CD8-positive, alpha-beta memory T cell (primary cell): ENCODE measurements around the gene HNRNPL. TPM values are rescaled to one million over a fixed set of nuclear protein-coding genes. Genes with fewer than 3 reads are reported as not detected.
"Not testable (repeated sequence)": the region's sequence is repeated elsewhere in the genome, so short reads cannot be mapped to it uniquely, and the experiment has no call there.

ENCODE experiments used
- CTCF ChIA-PET: fragments of 350-600 bp; sonication (Branson Sonifier 250); formaldehyde crosslinking; loops from one replicate; lab custom pipeline; 2021; ENCODE audit warnings: antibody characterized with exemption; lab: Charles Lee
- POLR2A ChIA-PET: fragments of 350-600 bp; sonication (Branson Sonifier 250); formaldehyde crosslinking; loops from one replicate; lab custom pipeline; 2021; ENCODE audit warnings: antibody characterized with exemption; lab: Charles Lee
- DNase-seq, 5 donors: peaks; one replicate each; pipeline versions ENCODE4 v3.0.0 to v3.0.0-alpha.2; 2020 to 2022; ENCODE audit warnings: mixed read lengths in 1 of 5
- H3K27ac ChIP-seq: one replicate; pipeline ENCODE4 v1.7.0; 2013; ENCODE audit warnings: low read depth, mild to moderate bottlenecking, low read length, moderate library complexity
- H3K27me3 ChIP-seq: 2 replicates; pipeline ENCODE4 v1.7.0; 2013; ENCODE audit warnings: low read length, mild to moderate bottlenecking; ENCODE audit not compliant: insufficient read depth, poor library complexity, severe bottlenecking
- H3K36me3 ChIP-seq: 2 replicates; pipeline ENCODE4 v1.7.0; 2013; ENCODE audit warnings: mild to moderate bottlenecking, low read length, moderate library complexity; ENCODE audit not compliant: insufficient read depth
- H3K4me1 ChIP-seq: 2 replicates; pipeline ENCODE4 v1.7.0; 2013; ENCODE audit warnings: mild to moderate bottlenecking, low read length, moderate library complexity; ENCODE audit not compliant: insufficient read depth
- H3K4me3 ChIP-seq: 2 replicates; pipeline ENCODE4 v1.7.0; 2013; ENCODE audit warnings: mild to moderate bottlenecking, low read length
- H3K9me3 ChIP-seq: 2 replicates; pipeline ENCODE4 v1.7.0; 2013; ENCODE audit warnings: mild to moderate bottlenecking, low read length
- H3K27ac Mint-ChIP-seq, 8 donors: one replicate each; pipeline ENCODE4 v1.8.0; 2020 to 2021; ENCODE audit warnings: mixed read lengths in 8 of 8, mild to moderate bottlenecking in 6 of 8, inconsistent platforms in 3 of 8, moderate library complexity in 3 of 8
- H3K27me3 Mint-ChIP-seq, 2 donors: one replicate each; pipeline ENCODE4 v1.8.0; 2020 to 2021; ENCODE audit warnings: mixed read lengths in 2 of 2, mild to moderate bottlenecking in 1 of 2, moderate library complexity in 1 of 2
- H3K36me3 Mint-ChIP-seq, 3 donors: one replicate each; pipeline ENCODE4 v1.8.0; 2020 to 2021; ENCODE audit warnings: mixed read lengths in 3 of 3, inconsistent platforms in 1 of 3, mild to moderate bottlenecking in 1 of 3
- H3K4me1 Mint-ChIP-seq, 3 donors: one replicate each; pipeline ENCODE4 v1.8.0; 2020 to 2021; ENCODE audit warnings: mixed read lengths in 3 of 3, inconsistent platforms in 1 of 3, mild to moderate bottlenecking in 1 of 3
- H3K4me3 Mint-ChIP-seq, 7 donors: one replicate each; pipeline ENCODE4 v1.8.0; 2020 to 2021; ENCODE audit warnings: mixed read lengths in 7 of 7, mild to moderate bottlenecking in 6 of 7, moderate library complexity in 4 of 7, inconsistent platforms in 2 of 7
- H3K9me3 Mint-ChIP-seq, 5 donors: one replicate each; pipeline ENCODE4 v1.8.0; 2020 to 2022; ENCODE audit warnings: mixed read lengths in 5 of 5, mild to moderate bottlenecking in 3 of 5, moderate library complexity in 2 of 5, inconsistent platforms in 1 of 5
- polyA plus RNA-seq: library from polyadenylated mRNA; unstranded; fragments of 300-500 nt; fragmentation: Illumina TruSeq; gene quantifications from one replicate; pipeline ENCODE4 v1.2.3, GENCODE V29; 2021
- total RNA-seq, 2 experiments: library from RNA; stranded (reverse); gene quantifications; one replicate each; pipeline ENCODE4 v1.2.3, GENCODE V29; 2021

Gene HNRNPL
- total and polyA plus RNA-seq, 3 experiments from 2014 or later: 73.4 to 679 (median 656) TPM

- ChIA-PET POLR2A (interaction anchor here (0.6 to 0.7 kb wide), 2 partner anchors 73 to 1348 kb away, joined by 3 to 5 read pairs; no protein-coding TSS in a partner anchor), CTCF (interaction anchor here (0.7 to 2.4 kb wide), 6 partner anchors 12 to 197 kb away, joined by 3 to 10 read pairs (median 4); no protein-coding TSS in a partner anchor)
- DNase-seq: no peak
- Histone ChIP-seq H3K9me3 (no peaks in the 10 kb centered on the region), H3K27me3 (no peaks in the 10 kb centered on the region), H3K36me3 (no peaks in the 10 kb centered on the region), H3K4me1 (peaks cover 21% of the 10 kb centered on the region), H3K27ac (no peak overlapping the region), H3K4me3 (no peak overlapping the region)
- H3K4me1 Mint-ChIP-seq: peaks cover 26 to 34% (median 27%) of the 10 kb centered on the region in 3 donors
- H3K27ac Mint-ChIP-seq: peak overlapping the region in 7 of 8 donors; percentile 76 to 99 (median 91)
- peaks cover 0 to 2% (median 0%) of the 10 kb centered on the region in 5 donors for H3K9me3 Mint-ChIP-seq
- peaks cover 0 to 2% (median 0%) of the 10 kb centered on the region in 3 donors for H3K36me3 Mint-ChIP-seq
- peaks cover 0 to 4% of the 10 kb centered on the region in 2 donors for H3K27me3 Mint-ChIP-seq
- peak overlapping the region in 6 of 7 donors; percentile 37 to 69 (median 60) for H3K4me3 Mint-ChIP-seq
Observed at GRCh38 chr19:38856813-38857212, 7.0 kb upstream of the HNRNPL start.

DNA sequence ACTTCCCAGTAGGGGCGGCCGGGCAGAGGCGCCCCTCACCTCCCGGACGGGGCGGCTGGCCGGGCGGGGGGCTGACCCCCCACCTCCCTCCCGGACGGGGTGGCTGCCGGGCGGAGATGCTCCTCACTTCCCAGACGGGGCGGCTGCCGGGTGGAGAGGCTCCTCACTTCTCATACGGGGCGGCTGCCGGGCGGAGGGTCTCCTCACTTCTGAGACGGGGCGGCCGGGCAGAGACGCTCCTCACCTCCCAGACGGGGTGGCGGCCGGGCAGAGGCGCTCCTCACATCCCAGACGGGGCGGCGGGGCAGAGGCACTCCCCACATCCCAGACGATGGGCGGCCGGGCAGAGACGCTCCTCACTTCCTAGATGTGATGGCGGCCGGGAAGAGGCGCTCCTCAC is 6.0 kb upstream of the HNRNPL start:
- H3K27ac ChIP-seq, POLR2A ChIA-PET, H3K9me3 ChIP-seq, H3K4me3 Mint-ChIP-seq, H3K9me3 Mint-ChIP-seq, CTCF ChIA-PET, H3K27me3 ChIP-seq, H3K36me3 ChIP-seq, DNase-seq, H3K27ac Mint-ChIP-seq, H3K27me3 Mint-ChIP-seq, H3K4me3 ChIP-seq: not testable (repeated sequence)
- Mint-ChIP-seq H3K4me1 (peaks cover 33 to 42% (median 38%) of the 10 kb centered on the region in 3 donors), H3K36me3 (peaks cover 0 to 11% (median 0%) of the 10 kb centered on the region in 3 donors)
- peaks cover 30% of the 10 kb centered on the region for H3K4me1 ChIP-seq

DNA sequence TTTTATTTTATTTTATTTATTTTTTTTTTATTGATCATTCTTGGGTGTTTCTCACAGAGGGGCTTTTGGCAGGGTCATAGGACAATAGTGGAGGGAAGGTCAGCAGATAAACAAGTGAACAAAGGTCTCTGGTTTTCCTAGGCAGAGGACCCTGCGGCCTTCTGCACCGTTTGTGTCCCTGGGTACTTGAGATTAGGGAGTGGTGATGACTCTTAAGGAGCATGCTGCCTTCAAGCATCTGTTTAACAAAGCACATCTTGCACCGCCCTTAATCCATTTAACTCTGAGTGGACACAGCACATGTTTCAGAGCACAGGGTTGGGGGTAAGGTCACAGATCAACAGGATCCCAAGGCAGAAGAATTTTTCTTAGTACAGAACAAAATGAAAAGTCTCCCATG is 5.2 kb upstream of the HNRNPL start:
- H3K9me3 ChIP-seq, DNase-seq, H3K27me3 ChIP-seq, H3K27me3 Mint-ChIP-seq, POLR2A ChIA-PET, H3K4me3 ChIP-seq, H3K27ac ChIP-seq, H3K36me3 ChIP-seq, CTCF ChIA-PET, H3K9me3 Mint-ChIP-seq: not testable (repeated sequence)
- peak overlapping the region in 2 of 7 donors; percentile 38 to 49 for H3K4me3 Mint-ChIP-seq
- peaks cover 31% of the 10 kb centered on the region for H3K4me1 ChIP-seq
- H3K4me1 Mint-ChIP-seq: peaks cover 35 to 44% (median 40%) of the 10 kb centered on the region in 3 donors
- H3K27ac Mint-ChIP-seq: peak overlapping the region in 1 of 8 donors; percentile 51
- peaks cover 0 to 13% (median 0%) of the 10 kb centered on the region in 3 donors for H3K36me3 Mint-ChIP-seq

DNA sequence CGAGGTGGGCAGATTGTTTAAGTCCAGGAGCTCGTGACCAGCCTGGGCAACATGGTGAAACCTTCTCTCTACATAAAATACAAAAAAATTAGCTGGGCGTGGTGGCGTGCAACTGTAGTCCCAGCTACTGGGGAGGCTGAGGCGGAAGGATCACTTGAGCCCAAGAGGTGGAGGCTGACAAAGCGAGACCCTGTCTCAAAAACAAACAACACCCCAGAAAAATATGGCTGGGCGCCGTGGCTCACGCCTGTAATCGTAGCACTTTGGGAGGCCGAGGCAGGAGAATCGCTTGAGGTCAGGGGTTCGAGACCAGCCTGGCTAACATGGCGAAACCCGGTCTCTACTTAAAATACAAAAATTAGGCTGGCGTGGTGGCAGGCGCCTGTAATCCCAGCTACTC is 3.4 kb upstream of the HNRNPL start:
- Mint-ChIP-seq H3K27me3 (peaks cover 0 to 15% of the 10 kb centered on the region in 2 donors), H3K4me1 (peaks cover 44 to 55% (median 50%) of the 10 kb centered on the region in 3 donors), H3K36me3 (peaks cover 3 to 26% (median 5%) of the 10 kb centered on the region in 3 donors), H3K27ac (peak overlapping the region; percentile 78 to 99 (median 96)), H3K9me3 (peaks cover 0 to 2% (median 0%) of the 10 kb centered on the region in 5 donors), H3K4me3 (peak overlapping the region; percentile 87 to 96 (median 94))
- Histone ChIP-seq H3K27me3 (no peaks in the 10 kb centered on the region), H3K27ac (peak overlapping the region; percentile 97), H3K4me3 (peak overlapping the region; percentile 89), H3K9me3 (no peaks in the 10 kb centered on the region), H3K4me1 (peaks cover 40% of the 10 kb centered on the region), H3K36me3 (peaks cover 9% of the 10 kb centered on the region)
- POLR2A ChIA-PET: interaction anchor here (0.6 to 4.8 kb wide), 8 partner anchors 11 to 84 kb away, joined by 3 to 59 read pairs (median 6); partner anchors contain the start of genes ECH1, MRPS12, RINL and SARS2
- CTCF ChIA-PET: interaction anchor here (0.8 to 4.2 kb wide), 8 partner anchors 8 to 77 kb away, joined by 3 to 38 read pairs (median 6); partner anchors contain the start of genes MRPS12, RINL and SARS2
- DNase-seq: no peak

GRCh38 chr19:38852231-38853044 is 2.7 kb upstream of the HNRNPL start:
- Histone ChIP-seq H3K4me1 (peaks cover 43% of the 10 kb centered on the region), H3K9me3 (no peaks in the 10 kb centered on the region), H3K4me3 (peak overlapping the region; percentile 89), H3K27ac (peak overlapping the region; percentile 97), H3K27me3 (no peaks in the 10 kb centered on the region), H3K36me3 (peaks cover 15% of the 10 kb centered on the region)
- Mint-ChIP-seq H3K4me1 (peaks cover 49 to 59% (median 54%) of the 10 kb centered on the region in 3 donors), H3K9me3 (peaks cover 0 to 2% (median 0%) of the 10 kb centered on the region in 5 donors), H3K27ac (peak overlapping the region; percentile 78 to 99 (median 96)), H3K27me3 (peaks cover 0 to 15% of the 10 kb centered on the region in 2 donors), H3K4me3 (peak overlapping the region; percentile 87 to 96 (median 94)), H3K36me3 (peaks cover 3 to 33% (median 6%) of the 10 kb centered on the region in 3 donors)
- POLR2A ChIA-PET: interaction anchor here (0.6 to 4.8 kb wide), 9 partner anchors 11 to 166 kb away, joined by 3 to 59 read pairs (median 6); partner anchors contain the start of genes ECH1, MRPS12, RINL and SARS2
- DNase-seq: peak; percentile 48 to 84 (median 54)
- CTCF ChIA-PET: interaction anchor here (0.8 to 4.2 kb wide), 9 partner anchors 9 to 78 kb away, joined by 3 to 38 read pairs (median 7); partner anchors contain the start of genes MRPS12, RINL and SARS2

DNA sequence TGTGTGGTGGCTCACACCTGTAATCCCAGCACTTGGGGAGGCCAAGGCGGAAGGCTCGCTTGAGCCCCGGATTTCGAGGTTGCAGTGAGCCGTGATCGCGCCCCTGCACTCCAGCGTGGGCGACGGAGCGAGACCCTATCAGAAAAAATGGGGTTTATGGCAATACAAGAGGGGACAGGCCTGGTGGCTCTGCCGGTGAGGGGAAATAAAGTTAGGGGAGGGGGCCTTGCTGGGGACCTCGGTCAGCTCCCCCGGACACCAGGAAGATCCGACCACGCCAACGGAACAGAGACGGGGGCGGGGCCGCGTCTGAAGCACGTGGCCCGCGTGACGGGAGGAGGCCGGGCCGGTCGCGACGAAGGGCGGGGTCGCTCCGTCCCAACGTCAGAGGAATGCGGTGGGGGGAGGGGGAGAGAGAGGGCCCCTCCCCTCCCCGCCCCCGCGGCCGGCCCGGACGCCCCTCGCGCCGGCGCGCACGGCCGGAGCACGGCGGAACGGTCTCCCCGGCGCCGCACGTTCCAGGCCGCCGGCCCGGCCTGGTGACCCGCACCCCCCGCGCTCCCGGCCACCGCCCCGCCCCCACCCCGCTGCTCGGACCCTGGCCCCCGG is 1.9 kb upstream of the HNRNPL start:
- H3K4me1 Mint-ChIP-seq: peaks cover 49 to 59% (median 54%) of the 10 kb centered on the region in 3 donors
- POLR2A ChIA-PET: interaction anchor here (0.6 to 4.8 kb wide), 11 partner anchors 9 to 400 kb away, joined by 3 to 59 read pairs (median 6); partner anchors contain the start of genes ECH1, EIF3K, MRPS12 and NFKBIB
- H3K36me3 Mint-ChIP-seq: peaks cover 3 to 40% (median 8%) of the 10 kb centered on the region in 3 donors
- no peaks in the 10 kb centered on the region for H3K27me3 ChIP-seq
- peak overlapping the region; percentile 97 for H3K27ac ChIP-seq
- peaks cover 0 to 2% (median 0%) of the 10 kb centered on the region in 5 donors for H3K9me3 Mint-ChIP-seq
- peaks cover 0 to 15% of the 10 kb centered on the region in 2 donors for H3K27me3 Mint-ChIP-seq
- CTCF ChIA-PET: interaction anchor here (1.1 to 4.2 kb wide), 6 partner anchors 9 to 78 kb away, joined by 4 to 38 read pairs (median 8); partner anchors contain the start of genes MRPS12 and SARS2
- peak overlapping the region; percentile 94 for H3K4me3 ChIP-seq
- peaks cover 22% of the 10 kb centered on the region for H3K36me3 ChIP-seq
- H3K4me1 ChIP-seq: peaks cover 44% of the 10 kb centered on the region
- peak; percentile 86 to 92 (median 86) for DNase-seq
- peak overlapping the region; percentile 78 to 100 (median 98) for H3K27ac Mint-ChIP-seq
- peak overlapping the region; percentile 60 to 97 (median 94) for H3K4me3 Mint-ChIP-seq
- no peaks in the 10 kb centered on the region for H3K9me3 ChIP-seq

GRCh38 chr19:38850976-38851621 is 1.3 kb upstream of the HNRNPL start:
- CTCF ChIA-PET: interaction anchor here (1.1 to 4.2 kb wide), 6 partner anchors 9 to 79 kb away, joined by 4 to 38 read pairs (median 8); partner anchors contain the start of genes MRPS12 and SARS2
- Mint-ChIP-seq H3K27ac (peak overlapping the region; percentile 78 to 100 (median 98)), H3K4me1 (peaks cover 48 to 59% (median 53%) of the 10 kb centered on the region in 3 donors), H3K4me3 (peak overlapping the region; percentile 60 to 97 (median 94)), H3K27me3 (peaks cover 0 to 15% of the 10 kb centered on the region in 2 donors), H3K9me3 (no peaks in the 10 kb centered on the region), H3K36me3 (peaks cover 3 to 44% (median 10%) of the 10 kb centered on the region in 3 donors)
- H3K27ac ChIP-seq: peak overlapping the region; percentile 97
- peak; percentile 31 to 72 (median 47) for DNase-seq
- H3K4me3 ChIP-seq: peak overlapping the region; percentile 94
- H3K27me3 ChIP-seq: no peaks in the 10 kb centered on the region
- peaks cover 47% of the 10 kb centered on the region for H3K4me1 ChIP-seq
- peaks cover 28% of the 10 kb centered on the region for H3K36me3 ChIP-seq
- POLR2A ChIA-PET: interaction anchor here (0.6 to 4.8 kb wide), 10 partner anchors 9 to 399 kb away, joined by 3 to 59 read pairs (median 6); partner anchors contain the start of genes ECH1, EIF3K, MRPS12 and NFKBIB
- H3K9me3 ChIP-seq: no peaks in the 10 kb centered on the region
